Right atrium auricular region (tissue), 2 donors: ENCODE data around the gene ADGRV1. TPM values are rescaled to one million over a fixed set of nuclear protein-coding genes. Genes with fewer than 3 reads are reported as not detected.

Source experiments
- DNase-seq: peaks from one replicate; pipeline ENCODE4 v3.0.0-alpha.2; 2019; ENCODE audit warnings: low spot score
- H3K27ac ChIP-seq, 2 donors: fragments of 200-600 bp; sonication (generic); 1 replicate in 1 of 2; 2 replicates in 1 of 2; pipeline ENCODE4 v1.5.1; 2016 to 2019
- H3K27me3 ChIP-seq, 2 donors: fragments of 200-600 bp; sonication (generic); one replicate each; pipeline versions ENCODE4 v1.5.1 to v1.6.0; 2017 to 2019
- H3K36me3 ChIP-seq: fragments of 200-600 bp; sonication (generic); one replicate; pipeline ENCODE4 v1.5.1; 2016
- H3K4me1 ChIP-seq, 2 donors: fragments of 200-600 bp; sonication (generic); one replicate each; pipeline versions ENCODE4 v1.5.1 to v1.6.0; 2017 to 2019
- H3K4me3 ChIP-seq, 2 donors: fragments of 200-600 bp; sonication (generic); 1 replicate in 1 of 2; 2 replicates in 1 of 2; pipeline ENCODE4 v1.5.1; 2017 to 2019; ENCODE audit warnings: mild to moderate bottlenecking in 1 of 2, moderate library complexity in 1 of 2
- H3K9me3 ChIP-seq, 2 donors: fragments of 200-600 bp; sonication (generic); one replicate each; pipeline ENCODE4 v1.5.1; 2019
- CTCF ChIP-seq, 2 donors: fragments of 200-600 bp; sonication (generic); IDR thresholded peaks; one replicate each; pipeline ENCODE4 v1.5.1; 2019; ENCODE audit warnings: antibody characterized with exemption in 2 of 2
- total RNA-seq, 2 donors: library from RNA; depleted of rRNA; stranded (reverse); fragments of >200 nt; gene quantifications; one replicate each; pipeline ENCODE4 v1.1.0, GENCODE V29; 2016

The ADGRV1 gene
- total RNA-seq, 2 donors from 2014 or later = 1.4 to 1.8 TPM

- no peak for TF ChIP-seq CTCF (IDR thresholded peaks at IDR 0.05)
- H3K36me3 ChIP-seq = no peaks in the 10 kb centered on the region
- H3K27ac ChIP-seq = no peak overlapping the region
- no peaks in the 10 kb centered on the region for H3K27me3 ChIP-seq
- no peaks in the 10 kb centered on the region for H3K9me3 ChIP-seq
- no peak overlapping the region for H3K4me3 ChIP-seq
- no peak for DNase-seq
- no peaks in the 10 kb centered on the region for H3K4me1 ChIP-seq
These were observed 10.5 kb upstream of the ADGRV1 start for GRCh38 chr5:90548069-90548593.

GRCh38 chr5:90549223-90549622, 9.4 kb upstream of the ADGRV1 start:
- H3K27me3 ChIP-seq = no peaks in the 10 kb centered on the region
- no peak for TF ChIP-seq CTCF (IDR thresholded peaks at IDR 0.05)
- H3K4me1 ChIP-seq = no peaks in the 10 kb centered on the region
- no peak overlapping the region for H3K27ac ChIP-seq
- no peak for DNase-seq
- no peaks in the 10 kb centered on the region for H3K36me3 ChIP-seq
- H3K9me3 ChIP-seq = no peaks in the 10 kb centered on the region
- H3K4me3 ChIP-seq = no peak overlapping the region

- DNase-seq = no peak
- Histone ChIP-seq H3K4me1 (no peaks in the 10 kb centered on the region), H3K27me3 (no peaks in the 10 kb centered on the region), H3K9me3 (no peaks in the 10 kb centered on the region), H3K27ac (no peak overlapping the region), H3K36me3 (no peaks in the 10 kb centered on the region), H3K4me3 (no peak overlapping the region)
- no peak for TF ChIP-seq CTCF (IDR thresholded peaks at IDR 0.05)
These were observed 8.8 kb upstream of the ADGRV1 start for GRCh38 chr5:90549729-90550275.

GRCh38 chr5:90550963-90551362, 7.6 kb upstream of the ADGRV1 start:
- H3K36me3 ChIP-seq = no peaks in the 10 kb centered on the region
- H3K4me3 ChIP-seq = no peak overlapping the region
- no peaks in the 10 kb centered on the region for H3K9me3 ChIP-seq
- no peaks in the 10 kb centered on the region for H3K27me3 ChIP-seq
- no peak for TF ChIP-seq CTCF (IDR thresholded peaks at IDR 0.05)
- H3K4me1 ChIP-seq = no peaks in the 10 kb centered on the region
- no peak for DNase-seq
- no peak overlapping the region for H3K27ac ChIP-seq

- Histone ChIP-seq H3K36me3 (no peaks in the 10 kb centered on the region), H3K27me3 (no peaks in the 10 kb centered on the region), H3K9me3 (no peaks in the 10 kb centered on the region), H3K27ac (no peak overlapping the region), H3K4me3 (no peak overlapping the region), H3K4me1 (no peaks in the 10 kb centered on the region)
- no peak for TF ChIP-seq CTCF (IDR thresholded peaks at IDR 0.05)
- no peak for DNase-seq
These were observed 7.2 kb upstream of the ADGRV1 start for GRCh38 chr5:90551376-90551775.

- Histone ChIP-seq H3K9me3 (no peaks in the 10 kb centered on the region), H3K4me1 (peaks cover 0 to 11% of the 10 kb centered on the region in 2 donors), H3K27me3 (peaks cover 0 to 2% of the 10 kb centered on the region in 2 donors), H3K27ac (no peak overlapping the region), H3K36me3 (no peaks in the 10 kb centered on the region), H3K4me3 (no peak overlapping the region)
- DNase-seq = no peak
- no peak for TF ChIP-seq CTCF (IDR thresholded peaks at IDR 0.05)
These were observed 4.9 kb upstream of the ADGRV1 start for GRCh38 chr5:90553711-90554110.
